CD4-positive, alpha-beta T cell treated with Interleukin-12 subunit alpha and Interleukin-12 subunit beta, for 1 hour (primary cell): ENCODE results near the gene SETMAR.

Experiments
- DNase-seq: peaks from one replicate; pipeline ENCODE4 v3.0.0-alpha.2; 2020

The SETMAR gene

DNA sequence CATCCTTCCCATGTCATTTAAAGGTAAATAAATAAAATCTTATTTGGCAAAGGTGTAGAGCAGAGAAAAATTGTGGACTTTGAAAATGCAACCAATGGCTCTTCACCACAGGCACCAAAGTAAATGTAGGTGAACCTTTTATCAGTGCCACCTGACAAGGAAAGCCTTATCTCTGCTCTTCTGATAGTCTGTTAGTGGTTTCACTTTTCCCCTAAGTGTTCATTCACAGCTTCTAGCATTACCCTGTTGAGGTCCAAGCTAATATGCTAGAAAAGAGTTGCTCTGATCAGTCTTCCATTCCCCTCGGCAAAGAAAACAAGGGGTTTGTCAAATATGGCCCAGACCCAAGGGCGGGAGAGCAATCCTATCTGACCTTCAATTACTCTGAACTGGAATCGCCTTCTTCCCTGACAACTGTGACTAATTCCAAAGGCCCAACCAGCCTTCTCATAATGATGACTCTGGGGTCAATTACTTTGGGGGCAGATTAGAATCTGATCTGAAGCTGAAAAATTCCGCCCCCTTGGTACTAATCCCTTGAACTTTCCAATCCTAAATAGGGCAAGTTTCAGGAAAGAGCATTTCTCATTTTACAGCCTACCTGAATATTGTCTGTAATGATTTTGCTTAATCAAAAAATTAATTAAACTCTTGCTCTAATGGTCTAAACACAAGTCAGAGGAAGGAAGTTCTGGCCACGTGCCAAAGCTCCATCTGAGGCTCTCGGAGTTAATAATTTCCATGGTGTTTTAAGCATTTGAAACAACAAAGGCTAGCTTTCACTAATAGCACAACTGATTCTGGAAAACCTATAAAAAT lies 52.4 kb downstream of the SETMAR start:
- DNase-seq = no peak

DNA sequence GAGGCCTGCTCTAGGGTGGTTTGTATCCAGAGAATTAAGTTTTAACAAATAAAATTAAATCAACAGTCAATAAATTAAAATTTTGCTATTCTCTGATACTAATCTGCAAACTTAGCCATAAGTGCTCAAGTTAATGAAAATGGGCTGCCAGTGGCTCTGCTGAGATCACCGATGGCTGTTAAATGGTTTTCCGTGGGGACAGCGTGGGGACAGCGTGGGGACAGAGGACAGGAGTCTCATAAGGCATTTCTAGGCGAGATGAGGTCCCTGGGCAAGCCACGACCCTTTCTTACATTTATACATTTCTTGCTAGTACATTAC lies 53.0 kb downstream of the SETMAR start:
- no peak for DNase-seq

DNA sequence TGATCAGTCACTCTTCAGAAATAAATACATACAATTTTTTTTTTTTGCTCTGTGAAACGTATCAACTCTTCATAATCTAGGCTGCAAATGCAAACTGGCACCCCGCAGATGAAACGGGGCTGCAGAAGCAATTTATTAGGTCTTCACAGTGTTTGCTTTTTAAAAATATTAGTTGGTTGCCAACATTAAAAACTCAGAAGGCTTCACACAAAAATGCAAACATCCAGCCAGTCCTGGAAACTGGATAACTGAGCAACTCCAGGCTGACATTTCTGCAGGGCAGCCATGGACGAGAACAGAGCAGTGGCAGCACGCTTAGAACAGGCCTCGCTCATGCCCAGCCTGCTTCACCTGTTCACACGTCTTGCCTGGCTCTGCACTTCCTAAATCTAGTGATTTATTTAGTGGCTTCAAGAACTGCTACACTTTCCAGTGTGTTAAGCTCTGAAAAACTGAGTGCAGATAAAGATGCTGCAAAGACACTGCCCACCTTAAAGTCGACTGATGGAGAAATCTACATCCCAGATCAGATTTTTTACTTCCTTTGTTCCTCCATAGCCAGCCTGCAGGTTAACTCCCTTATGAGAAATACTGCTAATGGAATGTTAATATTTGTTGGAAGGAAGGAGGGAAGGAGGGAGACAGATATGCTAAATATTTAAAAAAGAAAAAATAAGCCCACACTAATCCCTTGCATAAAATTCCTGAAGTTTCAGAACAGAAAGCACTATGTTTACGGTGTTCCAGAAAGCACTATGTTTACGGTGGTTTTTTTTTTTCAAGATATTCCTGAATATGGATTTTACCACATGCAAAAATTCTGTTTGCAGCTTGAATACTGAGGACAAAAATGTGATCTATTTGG lies 53.6 kb downstream of the SETMAR start:
- DNase-seq = no peak

DNA sequence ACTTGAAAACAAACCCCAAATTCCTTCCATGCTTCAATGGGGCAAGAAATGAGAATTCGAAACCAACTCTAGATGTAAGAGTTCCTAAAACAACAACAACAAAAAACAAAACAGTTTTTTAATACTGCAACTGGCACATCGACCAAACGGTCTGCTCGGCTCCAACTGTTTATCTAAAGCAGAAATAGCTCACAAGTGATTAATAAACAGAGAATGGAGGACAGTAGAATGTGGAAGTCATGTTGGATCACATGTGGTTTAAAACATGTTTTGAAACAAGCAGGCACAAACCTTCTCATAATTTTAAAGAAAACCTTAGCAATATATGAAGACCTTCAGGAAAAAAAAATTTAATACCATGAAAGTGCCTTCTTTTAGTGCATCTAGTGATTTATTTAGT lies 55.1 kb downstream of the SETMAR start:
- no peak for DNase-seq

- no peak for DNase-seq
These were observed 56.8 kb downstream of the SETMAR start for GRCh38 chr3:4359805-4360502.

DNA sequence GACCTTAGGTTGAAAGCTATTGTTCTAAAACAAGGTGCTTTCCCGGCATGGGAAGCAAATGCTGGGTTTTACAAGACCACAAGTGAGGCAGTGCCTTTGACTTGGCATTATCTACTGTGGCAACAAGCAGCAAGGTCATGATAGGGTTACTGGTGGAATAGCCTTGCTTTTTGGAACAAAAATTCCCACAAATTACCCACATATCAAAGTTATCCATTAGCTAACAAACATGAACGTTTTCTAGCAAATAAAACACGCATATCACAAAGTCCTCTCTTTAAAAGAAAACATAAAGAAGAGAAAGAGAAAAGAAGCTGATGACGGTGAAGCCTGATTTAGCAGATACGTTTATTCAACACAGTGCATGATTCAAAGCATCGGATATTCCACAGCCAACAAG lies 57.6 kb downstream of the SETMAR start:
- no peak for DNase-seq

GRCh38 chr3:4362523-4362922 lies 59.4 kb downstream of the SETMAR start:
- DNase-seq = no peak
